GM19467 (cell line): ENCODE results near the gene TST.

Experiments used
- ATAC-seq: cut with Tn5 transposase; IDR thresholded peaks from one replicate; pipeline ENCODE4 v1.9.1; 2021; ENCODE audit warnings: mild to moderate bottlenecking, moderate library complexity; ENCODE audit not compliant: unreplicated experiment

TST gene

DNA sequence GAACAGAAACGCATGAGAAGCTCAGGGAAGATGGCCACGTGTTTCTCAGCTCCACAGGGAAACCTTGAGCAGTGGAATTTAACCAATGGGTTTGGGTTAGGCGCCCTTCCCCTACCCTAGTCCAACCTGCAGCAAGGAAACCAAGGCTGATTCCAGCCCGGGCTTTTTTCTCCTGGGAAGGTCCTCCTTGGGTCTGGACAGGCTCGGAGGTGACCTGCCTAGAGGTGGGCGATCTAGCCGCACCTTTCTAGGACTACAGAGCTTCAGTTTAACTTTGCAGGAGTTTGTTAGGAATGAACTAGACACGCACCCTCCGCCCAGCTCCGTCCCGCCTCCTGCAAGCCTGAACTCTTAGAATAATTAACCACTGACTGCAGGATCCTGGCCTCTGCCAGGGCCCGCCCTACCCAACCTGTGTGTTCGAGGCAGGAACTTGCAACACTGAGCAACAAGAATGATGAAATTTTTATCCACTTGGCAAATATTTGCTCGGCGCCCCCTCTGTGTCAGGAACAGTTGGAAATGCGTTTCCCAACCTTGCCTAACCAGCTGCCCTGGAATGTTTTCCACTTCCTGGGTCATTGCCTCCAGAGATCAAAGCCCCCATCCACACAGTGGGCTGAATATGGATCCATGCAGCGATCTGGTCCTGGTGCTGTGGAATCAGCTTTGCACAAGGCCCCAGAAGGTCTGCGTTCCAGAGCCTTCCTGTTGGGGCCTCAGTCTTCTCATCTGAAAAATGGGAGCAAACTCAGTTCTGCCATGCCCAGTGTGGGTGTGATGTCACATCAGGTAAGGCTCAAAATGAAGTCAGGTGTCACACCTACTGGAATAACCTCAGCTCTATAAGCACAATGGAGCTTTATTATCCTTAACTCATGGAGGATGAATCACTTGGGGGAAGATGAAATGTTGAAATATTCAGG is 13.6 kb upstream of the TST start:
- no peak for ATAC-seq

DNA sequence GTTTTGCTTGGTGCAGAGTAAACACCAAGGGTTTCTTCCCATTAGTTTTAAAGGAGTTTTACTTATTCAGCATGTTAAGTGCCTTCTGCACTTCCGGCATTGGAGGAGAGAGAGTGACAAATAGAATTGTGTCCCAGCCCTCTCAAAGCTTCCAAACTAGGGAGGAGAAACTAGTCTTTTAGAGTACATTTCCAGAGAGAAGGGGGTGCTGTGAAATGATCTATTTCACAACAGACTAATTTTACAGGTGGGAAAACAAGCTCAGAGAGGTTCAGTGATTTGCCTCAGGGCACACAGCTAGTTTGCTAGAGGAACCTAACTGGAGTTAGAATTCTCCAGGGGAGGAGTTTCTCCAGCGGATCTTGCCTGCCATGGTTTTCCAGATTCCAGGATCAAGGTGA is 12.9 kb upstream of the TST start:
- ATAC-seq, result no peak

DNA sequence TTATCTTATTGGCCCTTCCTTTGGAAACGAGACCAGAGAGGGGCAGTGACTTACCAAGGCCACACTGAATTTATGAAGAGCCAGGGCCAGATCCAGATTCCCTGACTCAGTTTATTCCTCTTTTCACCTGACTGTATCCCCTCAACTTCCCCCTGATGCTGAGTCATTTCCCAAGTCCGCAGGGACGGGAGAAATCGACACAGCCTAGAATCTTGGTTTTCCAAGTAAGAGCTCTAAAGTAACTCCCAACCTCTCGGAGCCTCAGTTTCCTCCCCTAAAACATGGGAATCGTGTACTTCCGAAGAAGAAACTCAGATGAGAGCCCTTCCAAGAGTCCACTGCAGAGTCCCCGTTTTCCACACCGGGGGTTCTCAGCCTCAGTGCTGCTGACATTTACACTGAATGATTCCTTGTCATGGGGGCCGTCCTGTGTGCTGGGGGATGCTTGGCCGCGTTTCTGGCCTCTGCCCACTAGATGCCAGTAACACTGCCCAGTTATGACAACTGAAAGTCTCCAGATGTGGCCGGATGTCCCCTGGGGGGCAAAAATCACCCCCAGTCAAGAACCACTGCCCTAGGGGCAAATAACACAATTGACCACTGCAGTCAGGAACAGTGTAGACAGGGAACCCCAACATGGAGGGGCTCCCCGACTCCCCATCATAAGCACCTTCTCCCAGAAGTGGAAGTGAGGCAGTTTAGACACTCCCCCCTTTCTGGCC is 11.5 kb upstream of the TST start:
- no peak for ATAC-seq

DNA sequence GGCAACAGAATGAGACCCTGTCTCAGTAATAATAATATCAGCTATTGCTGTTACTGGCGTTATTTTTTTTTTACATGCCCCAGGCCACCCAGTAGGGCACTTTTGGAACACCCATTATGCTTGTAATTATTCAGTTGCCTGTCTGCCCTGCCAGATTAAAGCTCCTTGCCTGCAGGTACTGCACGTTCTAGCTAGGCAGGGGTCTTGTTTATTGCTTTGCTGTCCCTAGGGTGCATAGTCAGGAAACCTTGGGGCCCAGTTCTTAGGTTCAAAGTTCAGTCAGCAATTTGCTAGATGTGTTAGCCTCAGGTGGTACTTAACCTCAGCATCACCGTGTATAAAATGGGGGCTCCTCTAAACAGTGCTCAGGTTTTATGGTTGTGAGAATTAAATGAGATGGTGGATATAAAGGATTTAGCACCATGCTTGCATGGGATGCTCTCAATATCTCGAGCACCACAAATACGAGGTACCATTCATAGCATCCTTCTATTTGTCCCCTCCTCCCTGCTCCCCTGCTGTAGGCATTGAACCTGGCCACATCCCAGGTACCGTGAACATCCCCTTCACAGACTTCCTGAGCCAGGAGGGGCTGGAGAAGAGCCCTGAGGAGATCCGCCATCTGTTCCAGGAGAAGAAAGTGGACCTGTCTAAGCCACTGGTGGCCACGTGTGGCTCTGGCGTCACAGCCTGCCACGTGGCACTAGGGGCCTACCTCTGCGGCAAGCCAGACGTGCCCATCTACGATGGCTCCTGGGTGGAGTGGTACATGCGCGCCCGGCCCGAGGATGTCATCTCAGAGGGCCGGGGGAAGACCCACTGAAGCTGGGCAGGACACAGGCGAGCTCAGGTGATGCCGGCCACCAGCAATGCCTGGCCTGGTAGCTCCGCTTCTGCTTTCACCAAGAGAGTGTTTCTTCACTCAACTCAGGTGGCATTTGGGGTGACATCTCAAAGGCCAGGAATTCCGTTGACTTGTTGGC is 9.7 kb upstream of the TST start:
- no peak for ATAC-seq

DNA sequence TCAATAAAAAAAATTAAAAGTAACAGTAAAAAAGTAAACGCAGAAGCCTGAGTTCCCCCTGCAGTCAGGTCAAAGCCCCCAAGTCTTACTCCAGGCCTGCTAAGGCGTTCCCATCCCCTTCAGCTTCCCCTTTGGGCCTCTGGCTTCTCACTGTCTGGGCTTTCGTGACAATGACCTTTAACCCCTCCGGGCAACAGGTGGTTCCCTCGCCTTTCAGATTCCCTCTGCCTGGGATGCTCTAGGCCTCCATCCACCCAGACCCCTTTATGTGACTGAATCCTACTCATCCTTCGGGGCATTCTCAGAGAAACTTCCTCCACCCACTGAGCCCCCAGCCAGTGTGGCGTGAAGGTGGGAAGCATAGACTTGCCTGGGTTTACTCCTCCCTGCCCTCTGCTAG is 8.3 kb upstream of the TST start:
- no peak for ATAC-seq

DNA sequence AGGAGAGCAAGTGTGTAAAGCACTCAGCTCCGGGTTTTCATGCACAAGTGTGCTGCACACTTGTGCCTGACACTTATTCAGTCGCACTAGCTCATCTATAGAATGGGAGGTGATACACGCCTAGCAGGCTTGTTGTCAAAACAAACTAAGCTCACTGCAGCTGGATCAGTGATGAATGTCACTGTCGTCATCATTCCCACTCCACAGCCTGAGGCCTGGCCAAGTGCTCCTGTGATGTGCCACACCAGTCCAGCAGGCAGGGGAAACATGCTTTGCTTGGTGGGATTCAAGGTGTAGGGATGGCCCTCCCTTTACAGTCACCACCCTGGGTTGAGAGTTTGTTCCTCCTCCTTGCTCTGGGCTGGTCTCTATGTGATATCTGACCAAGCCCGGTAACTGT is 7.1 kb upstream of the TST start:
- ATAC-seq, result no peak

DNA sequence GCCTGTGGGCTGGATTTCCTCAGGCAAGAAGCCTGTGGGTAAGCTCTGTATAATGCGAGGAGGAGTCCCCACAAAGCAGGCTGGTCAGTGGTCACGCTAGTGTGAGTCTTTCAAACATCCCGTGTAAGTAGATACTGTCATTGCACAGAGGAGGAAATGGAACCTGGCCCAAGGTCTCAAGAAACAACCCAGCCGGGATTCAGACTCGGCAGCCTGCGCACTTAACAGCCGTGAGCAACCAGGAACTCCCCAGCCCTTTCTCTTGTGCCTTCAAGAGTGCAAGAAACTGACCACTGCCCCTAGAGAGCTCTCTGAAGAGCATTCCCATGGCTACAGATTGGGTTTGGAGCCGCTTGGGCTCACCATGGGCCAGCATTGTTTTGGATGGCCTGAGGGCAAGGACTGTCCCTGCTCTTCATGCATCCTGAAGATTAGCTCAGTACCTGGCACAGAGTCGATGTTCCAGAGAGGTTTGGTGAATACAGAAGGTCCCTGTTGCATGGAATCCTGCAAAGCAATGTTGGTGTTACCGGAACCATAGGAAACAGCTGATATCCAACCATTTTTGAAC is 6.3 kb upstream of the TST start:
- ATAC-seq, result no peak

DNA sequence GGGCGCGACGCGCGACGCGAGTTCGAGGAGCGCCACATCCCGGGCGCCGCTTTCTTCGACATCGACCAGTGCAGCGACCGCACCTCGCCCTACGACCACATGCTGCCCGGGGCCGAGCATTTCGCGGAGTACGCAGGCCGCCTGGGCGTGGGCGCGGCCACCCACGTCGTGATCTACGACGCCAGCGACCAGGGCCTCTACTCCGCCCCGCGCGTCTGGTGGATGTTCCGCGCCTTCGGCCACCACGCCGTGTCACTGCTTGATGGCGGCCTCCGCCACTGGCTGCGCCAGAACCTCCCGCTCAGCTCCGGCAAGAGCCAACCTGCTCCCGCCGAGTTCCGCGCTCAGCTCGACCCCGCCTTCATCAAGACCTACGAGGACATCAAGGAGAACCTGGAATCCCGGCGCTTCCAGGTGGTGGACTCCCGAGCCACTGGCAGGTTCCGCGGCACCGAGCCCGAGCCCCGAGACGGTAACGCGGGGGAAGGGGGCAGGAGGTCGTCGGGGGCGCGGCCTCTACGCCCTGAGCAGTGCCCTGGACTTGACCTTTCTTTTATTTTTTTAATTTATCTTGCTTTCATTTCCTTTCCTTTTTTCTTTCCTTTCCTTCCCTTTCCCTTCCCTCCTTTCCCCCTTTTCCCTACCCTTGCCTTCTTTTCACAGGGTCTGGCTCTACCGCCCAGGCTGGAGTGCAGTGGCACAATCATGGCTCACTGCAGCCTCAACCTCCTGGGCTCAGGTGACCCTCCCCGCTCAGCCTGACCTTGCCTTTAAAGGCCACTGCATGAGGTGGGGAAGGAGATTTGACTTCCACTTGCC is 5.3 kb upstream of the TST start:
- ATAC-seq, result no peak

DNA sequence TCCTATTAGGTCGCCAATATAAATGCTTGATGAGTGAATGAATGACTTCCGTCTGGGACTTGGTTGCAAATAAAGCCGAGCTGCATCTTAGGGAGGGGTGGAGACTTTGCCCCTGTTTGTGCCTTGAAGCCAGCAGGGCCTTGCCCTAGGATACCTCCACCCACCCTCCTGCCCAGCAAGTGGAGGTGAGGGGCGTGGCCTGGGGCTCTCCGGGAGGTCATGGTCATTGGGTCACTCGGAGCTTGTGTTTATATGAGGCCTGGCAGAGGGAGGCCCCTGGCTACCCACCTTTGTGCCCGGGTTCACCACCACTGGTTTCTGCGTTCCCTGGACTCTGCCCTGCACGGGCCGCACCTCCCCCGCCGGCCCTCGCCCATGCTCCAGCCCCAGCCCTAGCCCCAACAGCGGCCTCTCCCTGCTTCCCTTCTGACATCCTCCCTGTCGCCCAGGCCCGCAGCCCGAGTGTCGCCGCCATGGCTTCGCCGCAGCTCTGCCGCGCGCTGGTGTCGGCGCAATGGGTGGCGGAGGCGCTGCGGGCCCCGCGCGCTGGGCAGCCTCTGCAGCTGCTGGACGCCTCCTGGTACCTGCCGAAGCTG is 4.6 kb upstream of the TST start:
- no peak for ATAC-seq

DNA sequence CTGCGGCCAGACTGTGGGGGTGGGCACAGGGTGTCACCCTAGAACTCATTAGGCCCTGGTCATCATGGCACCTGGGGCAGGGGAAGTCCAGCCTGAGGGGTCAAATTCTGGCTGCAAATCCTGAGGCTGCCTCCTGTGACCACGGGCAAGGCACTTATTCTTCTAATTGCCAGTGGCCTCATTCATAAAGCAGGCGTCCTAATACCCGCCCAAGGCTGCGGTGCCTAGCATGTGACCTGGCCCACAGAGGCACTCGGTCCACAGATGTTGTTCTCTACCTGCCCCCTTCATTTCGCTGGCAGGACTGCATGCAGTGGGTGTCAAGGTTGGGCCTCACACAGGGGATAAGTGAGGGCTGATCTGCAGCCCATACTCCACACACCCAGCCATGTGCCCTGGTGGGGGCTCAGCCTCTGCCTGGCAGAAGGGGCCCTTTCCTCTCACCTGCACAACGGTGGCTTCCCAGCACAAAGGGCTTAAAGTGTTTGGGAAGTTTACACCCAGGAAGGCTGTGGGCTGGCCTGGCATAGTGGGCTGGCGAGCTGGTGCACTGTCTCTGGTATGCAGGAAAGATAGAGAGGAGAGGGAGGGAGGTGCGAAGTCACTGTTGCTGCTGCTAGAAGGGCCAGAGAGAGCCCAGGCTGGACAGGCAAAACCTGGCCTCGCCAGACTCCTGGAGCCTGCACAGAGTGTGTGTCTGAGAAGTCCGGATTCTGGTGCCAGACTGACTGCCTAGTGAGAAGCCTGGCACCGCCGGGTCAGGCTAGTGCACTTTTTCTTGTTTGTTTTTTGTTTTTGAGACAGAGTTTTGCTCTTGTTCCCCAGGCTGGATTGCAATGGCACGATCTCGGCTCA is 3.5 kb upstream of the TST start:
- ATAC-seq, result no peak

DNA sequence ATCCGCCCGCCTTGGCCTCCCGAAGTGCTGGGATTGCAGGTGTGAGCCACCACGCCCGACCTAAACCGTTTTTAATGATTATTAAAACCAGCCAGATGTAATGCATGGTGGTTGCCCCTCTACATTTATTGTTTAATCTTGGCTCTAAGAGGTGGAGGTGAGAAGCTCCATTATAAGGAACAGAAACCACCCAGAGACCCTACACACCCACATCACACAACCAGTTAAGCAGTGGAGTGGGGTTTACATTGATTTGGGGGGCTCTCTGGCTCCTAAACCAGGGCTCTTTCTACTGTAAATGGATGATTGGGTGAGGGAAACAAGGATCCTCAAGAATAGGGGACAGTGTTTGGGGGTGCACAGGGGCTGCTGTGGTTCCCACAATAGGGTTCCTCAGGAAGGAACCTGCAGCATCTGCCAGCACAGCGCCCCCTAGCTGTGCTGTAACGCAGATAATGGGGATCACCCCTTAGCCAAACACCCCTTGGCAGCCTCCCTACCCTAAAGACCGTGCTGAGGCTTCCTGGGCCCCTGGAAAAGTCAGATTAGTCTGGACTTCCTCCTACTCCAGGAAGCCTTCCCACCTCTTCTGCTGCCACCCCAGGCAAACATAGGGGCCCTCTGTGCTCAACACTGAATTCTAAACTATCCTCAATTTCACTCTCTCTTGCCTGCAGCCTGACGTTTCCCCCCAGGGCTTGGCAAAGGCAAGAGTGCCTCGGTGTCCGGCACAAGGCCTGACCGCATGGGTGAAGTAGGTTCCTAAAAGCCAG is 2.6 kb upstream of the TST start:
- ATAC-seq, result no peak

DNA sequence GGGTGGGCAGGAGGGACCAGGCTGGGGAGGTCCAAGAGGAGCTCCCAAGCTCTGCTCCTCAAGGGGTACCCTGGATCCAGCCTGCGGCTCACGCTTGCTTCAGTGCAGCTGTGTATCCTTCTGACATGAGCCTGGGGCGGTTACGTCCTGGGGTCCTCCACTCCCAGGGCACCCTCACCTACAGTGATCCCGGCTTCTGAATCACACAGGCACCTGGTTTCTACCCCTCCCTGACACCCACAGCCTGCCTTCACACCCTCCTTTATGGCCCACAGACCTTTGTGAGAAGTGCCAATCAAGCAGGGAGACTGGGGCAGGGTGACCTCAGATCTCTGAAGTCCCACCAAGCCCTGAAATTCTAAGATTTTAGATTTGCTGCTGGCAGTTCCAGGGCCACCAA is 1.8 kb upstream of the TST start:
- no peak for ATAC-seq

DNA sequence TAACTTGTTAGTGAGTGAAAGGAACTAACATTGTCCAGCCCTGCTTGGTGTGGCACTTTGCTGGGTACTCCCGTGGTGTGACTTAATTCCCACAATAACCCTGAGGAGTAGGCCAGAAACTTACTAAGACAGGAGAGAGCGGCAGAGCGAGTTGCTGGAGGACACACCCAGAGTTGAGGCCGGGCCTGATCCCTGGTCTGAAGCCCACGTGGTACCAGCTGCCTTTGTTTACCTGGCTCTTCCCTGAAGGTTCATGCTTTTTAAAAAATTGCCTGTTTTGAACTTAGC is 889 bp upstream of the TST start:
- no peak for ATAC-seq

DNA sequence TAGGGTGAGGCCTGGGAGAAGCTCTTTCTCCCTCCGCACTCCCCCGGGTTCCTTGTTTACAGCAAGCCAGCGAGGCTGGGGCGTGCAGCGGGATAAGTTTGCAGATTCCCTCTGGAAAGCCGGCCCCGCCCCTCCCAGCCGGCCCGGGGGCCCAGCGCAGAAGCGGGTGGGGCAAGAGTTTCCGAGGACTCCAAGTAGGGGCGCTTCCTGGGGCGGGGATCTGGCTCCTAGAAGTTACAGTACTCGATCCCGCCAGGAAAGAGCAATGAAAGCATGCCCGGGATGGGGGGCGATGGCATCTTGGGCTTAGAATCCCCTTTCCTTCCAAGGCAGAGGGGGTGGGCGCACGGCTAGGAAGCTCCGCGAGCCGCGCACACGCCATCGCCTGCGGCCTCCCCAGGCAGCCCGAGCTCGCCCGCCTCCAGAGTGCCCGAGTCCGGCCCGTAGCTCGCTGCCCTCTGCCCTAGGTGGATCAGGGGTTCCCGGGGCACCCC is 385 bp downstream of the TST start:
- ATAC-seq, result no peak

DNA sequence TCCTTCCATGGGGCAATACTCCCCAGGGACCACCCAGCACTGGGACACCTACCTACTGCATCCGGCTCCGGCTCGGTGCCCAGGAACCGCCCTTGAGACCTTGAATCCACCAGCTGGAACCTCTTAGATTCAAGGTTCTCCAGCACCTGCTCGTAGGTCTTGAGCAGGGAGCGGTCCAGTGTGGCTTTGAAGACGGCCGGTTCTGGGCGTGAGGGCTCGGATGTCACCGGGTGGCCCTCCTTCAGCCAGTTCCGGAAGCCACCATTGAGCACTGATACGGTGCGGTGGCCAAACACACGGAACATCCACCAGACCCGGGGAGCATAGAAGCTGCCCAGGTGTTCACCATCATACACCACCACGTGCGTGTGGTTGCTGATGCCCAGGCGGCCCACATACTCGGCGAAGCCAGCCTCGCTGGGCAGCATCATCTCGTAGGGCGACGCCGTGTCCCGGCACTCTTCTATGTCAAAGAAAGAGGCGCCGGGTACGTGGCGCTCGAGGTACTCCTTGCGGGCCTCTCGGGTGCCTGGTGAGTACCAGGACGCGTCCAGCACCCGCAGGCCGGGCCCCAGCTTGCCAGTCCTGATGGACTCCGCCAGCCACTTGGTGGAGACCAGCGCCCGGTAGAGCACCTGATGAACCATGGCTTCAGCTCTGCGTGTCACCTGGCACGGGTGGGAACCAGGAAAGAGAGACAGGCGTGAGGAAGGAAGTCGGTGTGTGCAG is 997 bp downstream of the TST start:
- ATAC-seq, result no peak

DNA sequence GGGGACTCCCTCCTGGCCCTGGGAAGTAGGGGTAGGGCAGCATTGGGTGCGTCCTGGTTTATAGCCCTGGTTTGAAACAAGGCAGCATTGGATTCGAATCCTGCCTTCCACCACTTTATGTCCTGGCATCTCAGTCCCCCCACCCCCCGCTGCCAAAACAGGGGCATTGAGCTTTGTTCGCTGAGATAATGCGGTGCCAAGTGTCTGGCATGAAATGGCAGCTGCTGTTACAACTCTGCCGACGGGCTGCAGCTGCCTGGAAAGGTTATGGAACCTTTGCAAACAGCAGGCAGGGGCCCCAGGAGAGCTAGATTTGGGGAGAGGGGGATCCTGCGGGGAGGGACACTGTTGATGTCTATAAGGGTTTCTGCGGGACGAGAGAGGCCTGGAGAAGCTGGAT is 1.9 kb downstream of the TST start:
- no peak for ATAC-seq
